8988T (cell line): ENCODE data around the gene PGRMC1.
"Not testable (repeated sequence)": the region's sequence is repeated elsewhere in the genome, so short reads cannot be mapped to it uniquely, and the experiment has no call there.

Source experiments
- DNase-seq: peaks from one replicate; pipeline ENCODE4 v3.0.0; 2011

The PGRMC1 gene

GRCh38 chrX:119235872-119236622, at the start of gene PGRMC1:
Gene PGRMC1, plus strand, starts transcription at chrX:119236285. Its CDS starts 79 bp downstream, at chrX:119236364.
- peak; percentile 51 for DNase-seq

- no peak for DNase-seq
Observed at GRCh38 chrX:119186763-119187162, 49.3 kb upstream of the PGRMC1 start.

GRCh38 chrX:119187298-119187697, 48.8 kb upstream of the PGRMC1 start:
- DNase-seq: no peak

GRCh38 chrX:119189115-119189514, 47.0 kb upstream of the PGRMC1 start:
- DNase-seq: no peak

- DNase-seq: no peak
Observed at GRCh38 chrX:119189595-119189994, 46.5 kb upstream of the PGRMC1 start.

- no peak for DNase-seq
Observed at GRCh38 chrX:119190091-119190681, 45.9 kb upstream of the PGRMC1 start.

GRCh38 chrX:119190831-119191230, 45.3 kb upstream of the PGRMC1 start:
- DNase-seq: no peak

GRCh38 chrX:119194621-119195020, 41.5 kb upstream of the PGRMC1 start:
- no peak for DNase-seq

- no peak for DNase-seq
Observed at GRCh38 chrX:119201570-119201969, 34.5 kb upstream of the PGRMC1 start.

- no peak for DNase-seq
Observed at GRCh38 chrX:119206203-119206602, 29.9 kb upstream of the PGRMC1 start.

GRCh38 chrX:119207483-119207882, 28.6 kb upstream of the PGRMC1 start:
- not testable (repeated sequence) for DNase-seq

- no peak for DNase-seq
Observed at GRCh38 chrX:119208401-119209057, 27.6 kb upstream of the PGRMC1 start.

GRCh38 chrX:119210931-119211648, 25.0 kb upstream of the PGRMC1 start:
- not testable (repeated sequence) for DNase-seq

- DNase-seq: no peak
Observed at GRCh38 chrX:119211649-119212014, 24.5 kb upstream of the PGRMC1 start.

- no peak for DNase-seq
Observed at GRCh38 chrX:119218198-119218597, 17.9 kb upstream of the PGRMC1 start.

GRCh38 chrX:119222932-119223331, 13.2 kb upstream of the PGRMC1 start:
- no peak for DNase-seq

- DNase-seq: no peak
Observed at GRCh38 chrX:119223783-119224182, 12.3 kb upstream of the PGRMC1 start.

- no peak for DNase-seq
Observed at GRCh38 chrX:119226446-119226845, 9.6 kb upstream of the PGRMC1 start.

- DNase-seq: no peak
Observed at GRCh38 chrX:119228512-119229252, 7.4 kb upstream of the PGRMC1 start.

GRCh38 chrX:119229253-119229615, 6.9 kb upstream of the PGRMC1 start:
- DNase-seq: no peak

GRCh38 chrX:119230850-119231249, 5.2 kb upstream of the PGRMC1 start:
- no peak for DNase-seq

- DNase-seq: no peak
Observed at GRCh38 chrX:119231936-119232445, 4.1 kb upstream of the PGRMC1 start.
